ENCODE measurements around the gene ATXN7L1. TPM values are rescaled to one million over a fixed set of nuclear protein-coding genes. Genes with fewer than 3 reads are reported as not detected.

ATXN7L1 gene
- total and polyA plus RNA-seq, 4 donors, result 4.2 to 22.5 (median 8.5) TPM

DNA sequence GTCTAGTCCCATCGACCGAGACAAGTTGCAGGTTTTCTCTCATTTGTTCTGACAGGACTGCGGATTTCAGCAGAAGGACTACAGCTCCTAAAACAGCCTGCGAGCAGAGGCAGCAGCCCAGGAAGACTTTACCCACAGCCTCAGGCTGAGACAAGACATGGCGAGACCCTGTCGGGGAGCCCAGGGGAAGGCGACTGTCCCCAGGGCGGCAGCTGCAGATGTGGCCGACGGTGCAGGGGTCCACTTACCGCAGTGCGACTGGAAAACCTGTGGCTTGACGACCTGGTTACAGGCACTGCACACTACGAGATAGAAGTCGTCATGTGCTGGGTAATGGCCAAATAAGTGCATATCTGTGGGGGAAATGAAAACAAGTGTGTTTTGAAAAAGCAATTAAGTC is 88.0 kb downstream of the ATXN7L1 start:
- Histone ChIP-seq H3K9ac (ENCODE audit: insufficient read depth in 1 of 2, low read length in 2 of 2) (no peak overlapping the region), H3K4me1 (ENCODE audit: control insufficient read depth in 5 of 5, insufficient read depth in 5 of 5, low read length in 5 of 5) (peaks cover 0 to 3% (median 0%) of the 10 kb centered on the region in 5 donors), H3K4me3 (no peak overlapping the region), H3K9me3 (ENCODE audit: control insufficient read depth in 4 of 4, insufficient read depth in 3 of 4, low read length in 3 of 4) (no peaks in the 10 kb centered on the region), H3K36me3 (ENCODE audit: control insufficient read depth in 4 of 4, insufficient read depth in 4 of 4, low read length in 4 of 4) (peaks cover 0 to 7% (median 1%) of the 10 kb centered on the region in 4 donors), H3K27ac (ENCODE audit: low read depth in 1 of 2, low read length in 1 of 2) (no peak overlapping the region), H3K27me3 (ENCODE audit: control insufficient read depth in 3 of 3, insufficient read depth in 3 of 3, low read length in 2 of 3) (no peaks in the 10 kb centered on the region)
- no peak for TF ChIP-seq CTCF (IDR thresholded peaks at IDR 0.05; ENCODE audit: control extremely low read depth, extremely low read depth)
- DNase-seq (no peak), ATAC-seq (ENCODE audit: insufficient read depth, low FRiP score) (no peak)
- 90 to 93% methylated on average over 15 of the region's 15 CpGs for WGBS, 2 donors

DNA sequence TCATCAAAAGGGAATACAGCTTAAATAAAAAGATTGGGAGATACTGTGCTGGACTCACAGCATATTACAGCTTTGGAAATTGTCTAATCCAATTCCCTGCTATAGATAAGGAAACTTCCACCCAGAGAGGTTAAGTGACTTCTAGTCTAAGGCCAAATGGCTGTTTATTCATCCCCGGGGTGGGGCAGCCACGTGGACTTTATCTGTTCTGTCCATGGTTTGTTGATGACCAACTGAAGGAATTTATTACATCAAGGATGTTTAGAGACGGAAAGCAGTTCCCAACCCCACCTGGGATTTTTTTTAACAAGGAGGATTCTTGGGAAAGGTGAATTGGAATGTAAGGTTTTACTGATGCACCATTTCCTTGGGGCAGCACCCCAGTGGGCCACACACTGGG is 88.6 kb downstream of the ATXN7L1 start:
- whole genome bisulfite sequencing, 2 donors, result 75 to 90% methylated on average over 3 of the region's 3 CpGs
- H3K27me3 ChIP-seq (ENCODE audit: control insufficient read depth in 3 of 3, insufficient read depth in 3 of 3, low read length in 2 of 3), result no peaks in the 10 kb centered on the region

GRCh38 chr7:105786520-105787470 is 89.6 kb downstream of the ATXN7L1 start:
- Histone ChIP-seq H3K9me3 (ENCODE audit: control insufficient read depth in 4 of 4, insufficient read depth in 3 of 4, low read length in 3 of 4) (no peaks in the 10 kb centered on the region), H3K4me1 (ENCODE audit: control insufficient read depth in 5 of 5, insufficient read depth in 5 of 5, low read length in 5 of 5) (peaks cover 0 to 3% (median 0%) of the 10 kb centered on the region in 5 donors), H3K27ac (ENCODE audit: low read depth in 1 of 2, low read length in 1 of 2) (no peak overlapping the region), H3K27me3 (ENCODE audit: control insufficient read depth in 3 of 3, insufficient read depth in 3 of 3, low read length in 2 of 3) (no peaks in the 10 kb centered on the region), H3K4me3 (no peak overlapping the region), H3K36me3 (ENCODE audit: control insufficient read depth in 4 of 4, insufficient read depth in 4 of 4, low read length in 4 of 4) (peaks cover 0 to 7% (median 1%) of the 10 kb centered on the region in 4 donors), H3K9ac (ENCODE audit: insufficient read depth in 1 of 2, low read length in 2 of 2) (no peak overlapping the region)
- no peak for DNase-seq
- no peak for ATAC-seq (ENCODE audit: insufficient read depth, low FRiP score)
- TF ChIP-seq CTCF (IDR thresholded peaks at IDR 0.05; ENCODE audit: control extremely low read depth, extremely low read depth), result no peak
- 93 to 94% methylated on average over 10 of the region's 10 CpGs for WGBS, 2 donors

More for the DNA sequence above, 88.6 kb downstream of the ATXN7L1 start:
- Histone ChIP-seq H3K27ac (ENCODE audit: low read depth in 1 of 2, low read length in 1 of 2) (no peak overlapping the region), H3K9ac (ENCODE audit: insufficient read depth in 1 of 2, low read length in 2 of 2) (no peak overlapping the region), H3K9me3 (ENCODE audit: control insufficient read depth in 4 of 4, insufficient read depth in 3 of 4, low read length in 3 of 4) (no peaks in the 10 kb centered on the region), H3K4me1 (ENCODE audit: control insufficient read depth in 5 of 5, insufficient read depth in 5 of 5, low read length in 5 of 5) (peaks cover 0 to 3% (median 0%) of the 10 kb centered on the region in 5 donors), H3K4me3 (no peak overlapping the region), H3K36me3 (ENCODE audit: control insufficient read depth in 4 of 4, insufficient read depth in 4 of 4, low read length in 4 of 4) (peaks cover 0 to 7% (median 1%) of the 10 kb centered on the region in 4 donors)
- DNase-seq, result no peak
- no peak for TF ChIP-seq CTCF (IDR thresholded peaks at IDR 0.05; ENCODE audit: control extremely low read depth, extremely low read depth)
- ATAC-seq (ENCODE audit: insufficient read depth, low FRiP score), result no peak

Data from lung (tissue), 12 donors.